ENCODE results near the gene RECK.

RECK gene

DNA sequence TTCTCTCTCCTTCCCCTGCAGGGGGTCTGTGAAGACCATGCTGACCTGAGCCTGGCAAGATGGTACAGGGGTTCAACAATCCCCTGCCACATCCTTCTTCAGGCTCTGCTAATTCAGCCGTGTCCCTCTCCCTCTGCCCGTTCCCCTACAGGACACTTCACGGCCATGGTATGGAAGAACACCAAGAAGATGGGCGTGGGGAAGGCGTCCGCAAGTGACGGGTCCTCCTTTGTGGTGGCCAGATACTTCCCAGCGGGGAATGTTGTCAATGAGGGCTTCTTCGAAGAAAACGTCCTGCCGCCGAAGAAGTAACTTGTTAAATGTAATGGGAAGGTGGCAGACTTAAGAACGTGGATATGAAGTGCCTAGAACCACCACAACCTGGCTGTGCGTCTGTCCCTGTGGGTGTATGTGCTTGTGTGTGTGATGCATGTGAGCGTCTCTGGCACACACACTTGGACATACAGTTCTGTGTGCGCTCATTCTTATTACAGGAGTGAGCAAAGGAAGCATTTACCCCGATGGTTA, 125.6 kb downstream of the RECK start:
- H3K36me3 ChIP-seq (ENCODE audit: low read depth): no peaks in the 10 kb centered on the region
- H3K4me1 ChIP-seq (ENCODE audit: insufficient read depth, poor library complexity, severe bottlenecking): peaks cover 14% of the 10 kb centered on the region
- ATAC-seq (ENCODE audit: low read depth) (no peak), DNase-seq (ENCODE audit: low spot score) (no peak)
- TF ChIP-seq, protein P1, sequence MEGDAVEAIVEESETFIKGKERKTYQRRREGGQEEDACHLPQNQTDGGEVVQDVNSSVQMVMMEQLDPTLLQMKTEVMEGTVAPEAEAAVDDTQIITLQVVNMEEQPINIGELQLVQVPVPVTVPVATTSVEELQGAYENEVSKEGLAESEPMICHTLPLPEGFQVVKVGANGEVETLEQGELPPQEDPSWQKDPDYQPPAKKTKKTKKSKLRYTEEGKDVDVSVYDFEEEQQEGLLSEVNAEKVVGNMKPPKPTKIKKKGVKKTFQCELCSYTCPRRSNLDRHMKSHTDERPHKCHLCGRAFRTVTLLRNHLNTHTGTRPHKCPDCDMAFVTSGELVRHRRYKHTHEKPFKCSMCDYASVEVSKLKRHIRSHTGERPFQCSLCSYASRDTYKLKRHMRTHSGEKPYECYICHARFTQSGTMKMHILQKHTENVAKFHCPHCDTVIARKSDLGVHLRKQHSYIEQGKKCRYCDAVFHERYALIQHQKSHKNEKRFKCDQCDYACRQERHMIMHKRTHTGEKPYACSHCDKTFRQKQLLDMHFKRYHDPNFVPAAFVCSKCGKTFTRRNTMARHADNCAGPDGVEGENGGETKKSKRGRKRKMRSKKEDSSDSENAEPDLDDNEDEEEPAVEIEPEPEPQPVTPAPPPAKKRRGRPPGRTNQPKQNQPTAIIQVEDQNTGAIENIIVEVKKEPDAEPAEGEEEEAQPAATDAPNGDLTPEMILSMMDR (IDR thresholded peaks at IDR 0.05; ENCODE audit: poor library complexity, severe bottlenecking): no peak
- H3K27ac ChIP-seq (ENCODE audit: poor library complexity, severe bottlenecking): peak overlapping the region; percentile 48
- no peaks in the 10 kb centered on the region for H3K27me3 ChIP-seq (ENCODE audit: insufficient read depth, poor library complexity, severe bottlenecking)
- H3K4me3 ChIP-seq (ENCODE audit: severe bottlenecking): no peak overlapping the region
- no peaks in the 10 kb centered on the region for H3K9me3 ChIP-seq (ENCODE audit: severe bottlenecking)

- TF ChIP-seq, protein P1 (IDR thresholded peaks at IDR 0.05; ENCODE audit: poor library complexity, severe bottlenecking): no peak
- no peaks in the 10 kb centered on the region for H3K9me3 ChIP-seq (ENCODE audit: severe bottlenecking)
- ATAC-seq (ENCODE audit: low read depth) (peak; percentile 5; the same call in 1 of the 3 replicates), DNase-seq (ENCODE audit: low spot score) (no peak)
- no peaks in the 10 kb centered on the region for H3K27me3 ChIP-seq (ENCODE audit: insufficient read depth, poor library complexity, severe bottlenecking)
- H3K4me1 ChIP-seq (ENCODE audit: insufficient read depth, poor library complexity, severe bottlenecking): peaks cover 14% of the 10 kb centered on the region
- no peaks in the 10 kb centered on the region for H3K36me3 ChIP-seq (ENCODE audit: low read depth)
- H3K4me3 ChIP-seq (ENCODE audit: severe bottlenecking): no peak overlapping the region
- peak overlapping the region; percentile 48 for H3K27ac ChIP-seq (ENCODE audit: poor library complexity, severe bottlenecking)
These were observed 126.5 kb downstream of the RECK start for GRCh38 chr9:36163049-36163785.

DNA sequence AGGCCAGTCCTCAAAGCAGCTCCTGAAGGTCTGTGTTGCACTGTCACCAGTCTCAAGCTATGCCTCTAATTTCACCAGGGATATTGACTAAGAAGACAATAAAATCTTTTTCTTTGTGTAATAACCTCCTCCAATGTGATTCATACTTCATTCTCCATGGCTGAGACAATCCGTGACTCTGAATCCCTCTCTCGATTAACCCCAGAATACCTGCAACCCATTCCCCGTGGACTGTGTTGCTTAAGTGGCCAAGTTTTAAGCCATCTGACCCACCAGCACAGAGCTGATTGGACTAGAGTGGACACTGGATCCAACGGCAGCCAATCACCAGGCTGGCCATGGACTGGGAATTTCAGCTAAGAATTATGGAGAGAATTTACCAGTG, 127.1 kb downstream of the RECK start:
- Histone ChIP-seq H3K27me3 (ENCODE audit: insufficient read depth, poor library complexity, severe bottlenecking) (no peaks in the 10 kb centered on the region), H3K27ac (ENCODE audit: poor library complexity, severe bottlenecking) (peak overlapping the region; percentile 48), H3K4me3 (ENCODE audit: severe bottlenecking) (no peak overlapping the region), H3K4me1 (ENCODE audit: insufficient read depth, poor library complexity, severe bottlenecking) (peaks cover 14% of the 10 kb centered on the region), H3K36me3 (ENCODE audit: low read depth) (no peaks in the 10 kb centered on the region), H3K9me3 (ENCODE audit: severe bottlenecking) (no peaks in the 10 kb centered on the region)
- TF ChIP-seq, protein P1 (IDR thresholded peaks at IDR 0.05; ENCODE audit: poor library complexity, severe bottlenecking): no peak
- peak; percentile 28; the same call in 1 of the 3 replicates for ATAC-seq (ENCODE audit: low read depth)
- DNase-seq (ENCODE audit: low spot score): no peak

DNA sequence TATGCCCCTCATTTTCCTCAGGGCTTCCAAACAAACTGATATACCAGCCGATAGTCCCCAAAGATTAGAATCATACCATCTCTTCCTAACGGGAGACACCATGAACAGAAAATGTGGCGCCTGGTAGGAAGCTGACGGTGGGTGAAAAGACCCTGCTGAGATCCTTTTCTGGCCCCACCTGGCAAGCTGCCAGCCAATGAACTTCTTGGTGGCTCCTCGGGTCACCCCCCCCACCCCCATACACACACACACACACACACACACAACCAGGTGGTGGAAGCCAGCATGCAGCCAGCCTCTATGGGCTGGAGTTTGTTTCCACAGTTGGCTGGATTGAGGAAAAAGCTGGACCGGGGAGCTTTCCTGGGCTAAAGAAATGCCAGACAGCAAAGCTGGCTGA, 127.7 kb downstream of the RECK start:
- TF ChIP-seq, protein P1 (IDR thresholded peaks at IDR 0.05; ENCODE audit: poor library complexity, severe bottlenecking): no peak
- Histone ChIP-seq H3K36me3 (ENCODE audit: low read depth) (no peaks in the 10 kb centered on the region), H3K4me3 (ENCODE audit: severe bottlenecking) (no peak overlapping the region), H3K27me3 (ENCODE audit: insufficient read depth, poor library complexity, severe bottlenecking) (no peaks in the 10 kb centered on the region), H3K4me1 (ENCODE audit: insufficient read depth, poor library complexity, severe bottlenecking) (peaks cover 14% of the 10 kb centered on the region), H3K9me3 (ENCODE audit: severe bottlenecking) (no peaks in the 10 kb centered on the region), H3K27ac (ENCODE audit: poor library complexity, severe bottlenecking) (peak overlapping the region; percentile 48)
- ATAC-seq (ENCODE audit: low read depth) (no peak), DNase-seq (ENCODE audit: low spot score) (no peak)

- Histone ChIP-seq H3K27me3 (ENCODE audit: insufficient read depth, poor library complexity, severe bottlenecking) (no peaks in the 10 kb centered on the region), H3K36me3 (ENCODE audit: low read depth) (no peaks in the 10 kb centered on the region), H3K4me3 (ENCODE audit: severe bottlenecking) (no peak overlapping the region), H3K4me1 (ENCODE audit: insufficient read depth, poor library complexity, severe bottlenecking) (peaks cover 14% of the 10 kb centered on the region), H3K9me3 (ENCODE audit: severe bottlenecking) (no peaks in the 10 kb centered on the region), H3K27ac (ENCODE audit: poor library complexity, severe bottlenecking) (no peak overlapping the region)
- DNase-seq (ENCODE audit: low spot score) (no peak), ATAC-seq (ENCODE audit: low read depth) (no peak)
- TF ChIP-seq, protein P1 (IDR thresholded peaks at IDR 0.05; ENCODE audit: poor library complexity, severe bottlenecking): no peak
These were observed 128.3 kb downstream of the RECK start for GRCh38 chr9:36164989-36165388.
